HG02943 (cell line): ENCODE data around the gene RBM20.

ENCODE experiments used
- ATAC-seq: cut with Tn5 transposase; IDR thresholded peaks from one replicate; pipeline ENCODE4 v1.9.1; 2021; ENCODE audit warnings: mild to moderate bottlenecking, low read depth, moderate library complexity; ENCODE audit not compliant: unreplicated experiment

Gene RBM20

DNA sequence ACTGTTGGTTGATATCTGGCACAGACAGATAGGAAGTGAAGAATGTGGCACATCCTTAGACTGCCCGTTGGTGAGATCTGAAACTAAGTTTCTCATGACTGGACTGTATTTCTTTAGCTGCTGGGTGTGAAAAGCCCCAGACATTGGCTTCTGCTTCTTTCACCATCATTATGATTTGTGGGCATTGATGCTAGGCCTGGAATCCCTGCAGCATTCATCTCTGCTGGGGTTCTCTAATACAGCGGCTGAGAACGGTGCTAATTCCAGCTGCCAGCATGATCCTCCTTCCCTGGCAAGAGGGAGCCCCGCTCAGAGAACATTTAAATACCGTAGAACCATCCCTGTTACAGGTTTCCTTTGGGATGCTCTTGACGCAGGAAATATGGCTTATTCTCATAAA lies 26.2 kb downstream of the RBM20 start:
- no peak for ATAC-seq

DNA sequence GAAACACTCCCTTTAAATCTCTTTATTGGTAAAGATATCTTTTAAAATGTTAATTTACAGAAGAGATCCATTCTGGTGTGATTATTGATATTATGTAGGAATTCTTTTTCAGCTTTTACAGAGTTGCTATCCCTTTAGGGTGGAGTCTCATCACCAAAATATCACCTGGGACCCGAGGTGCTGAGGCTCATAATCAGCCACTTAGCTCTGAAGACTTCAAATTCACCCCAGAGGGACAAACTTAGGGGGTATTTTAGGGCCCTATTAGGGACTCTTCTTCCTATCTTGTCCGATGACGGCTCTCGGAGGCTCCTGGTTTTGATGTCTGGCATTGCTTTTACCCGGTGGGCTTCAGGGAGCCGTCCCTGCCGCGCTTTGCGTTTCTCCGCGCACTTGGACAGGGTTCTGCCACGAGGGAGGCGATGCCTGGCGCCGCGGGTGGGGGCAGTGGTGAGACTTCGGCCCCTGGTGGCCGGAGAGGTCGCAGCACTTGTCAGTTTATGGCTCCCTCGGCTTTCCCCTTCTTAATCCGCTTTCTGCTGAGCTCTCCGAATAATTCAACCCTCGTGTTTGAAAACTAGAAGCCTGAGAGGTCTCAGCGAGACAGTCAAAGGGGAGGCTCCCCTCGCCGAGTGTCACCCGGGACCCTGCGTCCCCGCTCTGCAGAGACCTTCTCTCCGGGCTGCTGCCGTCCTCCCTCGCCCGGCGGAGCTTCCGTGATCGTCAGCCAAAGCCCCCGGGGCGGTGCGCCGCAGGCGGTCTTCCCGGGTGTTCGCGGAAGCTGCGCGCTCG lies 27.8 kb downstream of the RBM20 start:
- peak; percentile 99 for ATAC-seq

DNA sequence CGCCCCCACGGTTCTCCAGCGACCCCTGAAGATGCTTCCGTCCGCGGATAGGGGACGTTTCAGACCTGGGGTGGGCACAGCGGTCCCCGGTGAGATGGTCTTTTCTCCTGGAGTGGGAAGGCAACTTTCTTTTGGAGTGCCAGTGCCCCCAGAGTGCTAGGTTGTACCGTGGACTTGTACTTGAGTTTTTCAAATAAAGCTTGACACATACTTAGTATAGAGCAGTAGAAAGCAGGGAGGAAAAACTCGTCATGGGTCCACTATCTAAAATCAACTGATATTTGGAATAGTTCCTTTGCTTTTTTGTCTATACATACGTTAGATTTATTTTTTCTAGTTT lies 28.4 kb downstream of the RBM20 start:
- ATAC-seq, result peak; percentile 36

DNA sequence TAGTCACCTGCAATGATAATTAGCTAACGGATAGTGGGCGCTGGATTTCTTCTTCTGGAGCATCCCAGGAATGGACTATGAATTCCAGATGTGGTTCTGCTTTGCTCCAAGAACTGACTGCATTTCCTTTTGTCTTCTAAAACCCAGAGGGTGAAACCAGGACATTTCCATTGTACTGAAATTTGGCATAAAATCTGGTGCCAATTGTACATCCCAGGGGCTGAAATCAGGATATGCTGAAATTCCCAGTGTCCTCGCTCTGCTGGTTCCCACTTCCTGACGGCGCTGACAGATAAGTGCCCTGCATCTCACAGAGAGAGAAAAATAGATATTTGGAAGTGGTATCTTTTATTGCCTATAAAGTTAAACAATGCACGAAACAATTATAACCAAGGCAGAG lies 31.9 kb downstream of the RBM20 start:
- ATAC-seq, result no peak

DNA sequence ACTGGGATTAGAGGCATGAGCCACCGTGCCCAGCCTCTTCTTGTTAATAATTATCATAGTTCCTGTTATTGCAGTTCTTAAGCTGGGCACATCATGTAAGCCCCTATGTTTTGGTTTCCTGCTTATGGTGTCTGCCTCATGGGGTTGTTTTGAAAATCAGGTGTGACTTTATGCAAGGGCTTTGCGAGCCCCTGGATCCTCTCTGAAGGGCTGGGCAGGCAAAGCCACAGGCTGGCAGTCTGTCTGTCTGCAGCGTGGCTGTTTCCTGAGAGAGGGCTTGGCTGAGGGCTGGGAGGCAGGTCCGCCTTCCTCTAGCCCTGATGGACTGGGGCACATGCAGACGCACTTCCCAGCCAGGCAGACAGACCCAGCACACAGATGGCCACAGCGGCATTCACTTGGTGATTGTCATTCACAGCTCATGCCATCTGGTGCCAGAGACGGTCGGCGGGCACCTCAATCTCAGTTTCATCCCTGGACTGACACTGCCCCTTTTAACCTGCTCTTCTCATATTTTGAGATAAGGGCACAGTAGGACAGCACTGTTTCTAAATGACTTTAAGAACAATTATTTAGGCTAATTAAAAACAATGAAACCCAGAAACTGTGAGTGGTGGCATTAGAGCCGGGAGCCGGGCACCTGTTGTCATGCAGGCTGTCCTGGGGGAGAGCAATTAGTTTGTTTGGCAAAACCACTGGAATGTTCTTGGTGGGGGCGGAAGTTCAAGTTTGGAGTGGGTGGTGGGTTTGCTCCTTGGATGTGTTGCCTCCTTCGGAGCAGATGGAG lies 35.5 kb downstream of the RBM20 start:
- ATAC-seq, result no peak

DNA sequence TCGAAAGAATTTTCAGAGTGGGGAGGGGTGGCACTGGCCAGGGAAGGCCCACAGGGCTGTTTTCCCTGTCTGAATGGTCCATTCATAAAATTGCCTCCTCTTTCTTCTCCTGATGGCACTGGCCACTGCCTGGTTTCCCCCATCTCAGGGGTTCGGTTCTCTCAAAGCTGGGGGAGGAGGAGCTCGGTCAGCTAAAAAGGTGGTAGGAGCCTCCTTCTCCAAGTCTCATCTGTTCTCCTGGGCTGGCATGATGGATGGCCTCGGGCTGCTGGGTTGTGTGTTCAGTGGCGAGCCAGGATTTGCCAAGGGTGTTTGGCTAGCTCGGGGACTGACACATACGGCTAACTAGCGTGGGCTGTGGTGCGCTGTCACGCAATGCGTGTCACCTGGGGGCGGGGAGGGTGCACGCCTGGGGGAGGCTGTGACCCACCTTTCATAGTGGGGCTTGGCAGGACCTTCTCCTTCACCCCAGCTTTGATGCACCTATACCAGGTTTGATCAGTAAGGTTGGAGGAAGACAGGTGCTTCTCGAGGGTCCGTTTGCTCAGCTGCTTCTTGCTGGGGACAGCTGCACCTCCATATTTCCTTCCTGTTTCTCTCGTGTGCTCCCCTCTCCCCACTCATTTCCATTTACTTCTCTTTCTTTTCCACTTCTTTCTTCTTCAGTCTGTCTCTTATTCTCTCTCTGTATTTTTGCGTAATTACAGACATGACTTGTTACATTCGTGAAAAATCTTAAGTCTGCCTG lies 36.3 kb downstream of the RBM20 start:
- ATAC-seq, result no peak

DNA sequence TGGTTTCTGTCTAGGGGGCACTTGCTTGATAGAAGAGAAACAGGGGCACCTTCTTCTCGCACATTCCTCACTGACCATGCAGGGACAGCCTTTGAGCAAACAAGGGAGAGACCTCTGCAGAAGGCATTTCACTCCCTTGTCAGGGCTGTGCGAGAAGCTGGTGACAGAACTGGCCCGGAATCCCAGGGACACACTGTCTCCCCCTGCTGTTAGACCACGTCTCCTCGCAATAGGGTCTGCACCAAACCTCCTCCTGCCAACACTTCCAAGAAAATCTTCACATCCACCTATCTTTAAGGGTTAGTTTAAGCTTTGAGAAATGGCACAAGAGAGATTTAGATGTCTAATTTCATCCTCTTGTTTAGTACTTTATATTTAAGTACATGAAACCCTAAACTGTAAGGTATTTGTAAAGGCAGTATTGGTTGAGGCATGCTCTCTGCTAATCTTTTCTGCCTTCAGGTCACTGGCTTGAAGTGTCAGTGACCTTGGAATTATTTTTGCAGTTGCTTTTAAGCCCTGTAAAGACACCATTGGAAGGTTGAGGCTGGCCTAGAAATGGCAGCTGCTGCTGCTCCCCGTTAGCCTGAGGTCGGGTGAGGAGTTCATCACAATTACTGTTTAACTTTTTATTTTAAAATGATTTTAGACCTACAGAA lies 37.0 kb downstream of the RBM20 start:
- ATAC-seq, result no peak

DNA sequence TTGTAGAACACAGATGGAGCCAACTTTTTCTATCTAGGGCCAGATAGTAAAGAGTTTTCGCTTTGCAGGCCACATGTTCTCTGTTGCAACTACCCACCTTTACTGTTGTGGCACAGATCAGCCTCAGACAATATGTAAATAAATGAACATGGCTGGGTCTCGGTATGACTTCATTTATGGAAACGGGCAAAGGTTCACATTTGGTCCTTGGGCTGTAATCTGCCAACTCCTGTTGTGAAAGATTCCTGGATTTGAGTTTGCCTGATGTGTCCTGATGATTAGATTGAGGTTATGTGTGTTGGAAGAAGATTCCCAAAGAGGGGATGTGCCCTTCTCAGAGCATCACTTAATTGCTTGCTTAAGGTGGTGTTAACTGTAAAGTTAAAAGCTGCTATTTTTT lies 38.2 kb downstream of the RBM20 start:
- ATAC-seq, result no peak

DNA sequence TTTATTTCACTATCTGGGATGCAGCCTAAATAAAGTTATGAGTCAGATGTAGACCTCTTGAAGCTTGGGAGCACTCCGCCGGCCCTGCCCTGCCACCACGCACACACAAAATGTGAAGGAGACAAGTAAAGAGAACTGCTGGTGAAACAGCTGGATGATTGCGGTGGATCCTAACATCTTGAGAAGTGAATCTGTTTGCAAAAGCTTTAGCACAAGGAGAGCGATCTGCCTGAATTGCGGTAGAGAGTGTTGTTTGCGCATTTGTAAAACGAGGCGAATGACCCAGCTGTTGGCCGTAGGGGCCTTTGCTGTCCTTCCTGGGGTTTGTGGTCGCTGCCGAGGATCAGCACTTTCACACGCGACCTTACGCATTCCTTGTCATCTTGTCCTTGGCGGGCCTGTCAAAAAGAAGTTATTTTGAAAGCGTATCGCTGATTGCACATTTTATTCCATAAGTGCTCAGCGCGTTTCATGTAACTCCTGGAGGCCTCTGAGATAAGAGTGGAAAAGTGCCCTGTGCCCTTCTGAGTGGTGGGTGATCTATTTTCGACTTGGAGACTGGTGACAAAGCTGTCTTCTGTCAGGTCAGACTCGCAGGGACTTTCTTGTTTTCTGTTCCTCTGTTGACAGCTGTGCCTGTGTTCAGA lies 40.8 kb downstream of the RBM20 start:
- ATAC-seq, result no peak

DNA sequence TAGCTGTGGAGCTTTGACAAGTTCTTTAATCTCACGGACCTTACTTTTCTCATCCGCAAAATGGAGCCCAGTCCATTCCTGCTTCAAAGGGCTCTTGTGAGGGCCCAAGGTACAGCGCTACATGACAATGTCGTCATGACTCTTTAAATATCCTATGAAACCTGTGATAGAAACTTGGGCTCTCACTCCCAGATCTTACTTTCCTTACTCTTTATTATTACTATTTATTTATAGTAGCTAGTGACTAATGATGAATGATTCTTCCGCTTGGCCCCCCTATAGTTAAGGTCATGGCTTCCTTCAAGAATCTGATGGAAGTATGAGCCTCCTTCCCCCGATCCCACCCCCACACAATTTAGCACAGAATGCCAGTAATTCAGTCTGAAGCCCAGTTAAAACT lies 41.9 kb downstream of the RBM20 start:
- no peak for ATAC-seq

DNA sequence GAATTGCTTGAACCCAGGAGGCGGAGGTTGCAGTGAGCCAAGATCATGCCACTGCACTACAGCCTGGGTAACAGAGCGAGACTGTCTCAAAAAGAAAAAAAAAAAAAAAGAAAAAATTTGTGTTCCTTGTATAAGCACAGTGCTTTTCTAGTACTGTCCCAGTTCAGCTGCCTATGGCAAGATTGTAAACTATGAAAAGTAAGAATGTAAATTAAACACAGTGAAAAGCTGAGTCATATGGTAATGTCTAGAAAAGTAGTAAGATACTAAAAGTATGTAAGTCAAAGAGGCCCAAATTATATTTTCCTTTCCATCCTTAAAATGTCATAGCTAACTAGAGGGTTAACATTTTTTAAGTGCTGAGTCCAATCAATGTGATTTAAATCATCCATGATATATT lies 42.8 kb downstream of the RBM20 start:
- ATAC-seq, result no peak

DNA sequence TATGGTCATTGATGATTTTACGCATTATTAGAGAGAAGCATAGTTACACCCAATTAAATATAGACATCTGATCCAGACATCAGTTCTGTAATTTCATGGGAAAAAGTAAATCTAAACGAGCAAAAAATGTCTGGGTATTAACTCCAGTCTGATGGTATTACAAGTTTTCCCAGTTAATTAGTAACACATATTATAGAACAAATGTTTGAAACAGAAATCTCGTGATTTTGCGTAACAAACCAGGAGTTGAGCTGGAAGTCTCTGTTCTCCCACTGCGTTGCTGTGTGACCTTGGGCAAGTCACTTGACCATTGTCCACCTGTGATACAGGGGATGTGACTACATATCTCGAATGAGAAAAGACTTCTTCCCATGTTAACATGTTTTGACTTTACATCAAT lies 43.3 kb downstream of the RBM20 start:
- no peak for ATAC-seq

DNA sequence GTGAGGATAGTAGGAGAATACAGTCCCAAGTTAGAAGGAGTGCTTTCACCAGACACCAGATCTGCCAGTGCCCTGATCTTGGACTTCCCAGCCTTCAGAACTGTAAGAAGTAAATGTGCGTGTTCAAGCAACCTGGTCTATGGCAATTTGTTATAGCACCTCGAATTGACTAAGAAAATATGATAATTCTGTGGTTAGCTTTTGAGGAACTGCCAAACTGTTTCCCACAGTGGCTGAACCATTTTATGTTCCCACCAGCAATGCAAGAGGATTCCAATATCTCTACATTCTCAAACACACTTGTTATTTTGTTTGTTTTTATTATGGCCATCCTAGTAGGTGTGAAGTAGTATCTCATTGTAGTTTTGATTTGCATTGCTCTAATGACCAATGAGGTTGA lies 47.0 kb downstream of the RBM20 start:
- ATAC-seq, result no peak

DNA sequence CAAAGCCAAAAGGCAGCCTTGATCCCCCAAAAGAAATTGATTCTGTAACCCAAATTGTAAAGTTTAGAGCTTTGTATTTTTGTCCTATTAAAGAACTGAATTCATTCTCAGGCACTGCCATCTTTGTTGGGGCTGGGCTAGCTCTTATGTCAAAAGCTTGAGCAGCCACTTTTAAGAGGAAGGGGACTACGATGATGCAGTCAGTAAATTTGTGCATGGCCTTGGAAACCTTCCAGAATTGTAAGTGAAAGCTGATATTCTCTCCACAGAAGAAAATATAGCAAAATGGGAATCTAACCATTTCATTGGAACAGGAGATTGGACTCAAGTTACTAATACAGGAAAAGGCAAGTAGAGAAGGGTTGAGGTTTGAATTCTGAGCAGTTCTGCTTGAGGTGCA lies 50.1 kb downstream of the RBM20 start:
- no peak for ATAC-seq

DNA sequence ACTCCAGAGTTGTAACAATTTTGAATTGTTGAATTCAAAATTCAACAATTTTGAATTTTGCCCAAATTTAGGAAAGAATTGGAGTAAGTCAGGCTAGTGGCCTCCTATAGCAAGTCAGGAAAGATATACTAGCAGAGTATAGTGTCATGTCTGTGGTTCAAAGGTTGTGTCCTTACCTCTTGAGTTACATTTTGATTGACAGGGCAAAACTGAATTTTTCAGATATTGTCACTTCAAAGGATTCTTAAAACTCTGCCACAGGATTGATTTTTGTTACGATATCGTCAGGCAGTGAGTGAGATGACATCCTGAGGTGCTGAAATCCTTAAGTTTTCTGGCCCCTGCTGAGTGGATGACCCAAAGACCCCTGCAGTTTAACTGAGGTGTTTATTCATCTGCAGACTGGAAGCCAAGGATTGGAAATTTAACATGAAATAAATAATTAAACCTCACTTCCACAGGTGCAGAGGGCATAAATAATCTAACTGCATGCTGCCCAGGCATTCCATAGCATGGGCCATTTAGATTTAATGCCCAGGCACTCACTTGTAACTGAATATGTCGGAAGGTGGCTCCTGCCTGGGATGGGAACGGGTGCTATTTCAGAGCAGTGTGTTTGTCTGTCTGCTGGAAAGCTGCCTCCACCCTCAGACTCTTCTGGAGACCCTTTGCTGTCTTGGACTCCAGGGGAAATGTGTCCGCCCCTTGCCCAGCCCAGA lies 50.8 kb downstream of the RBM20 start:
- ATAC-seq, result no peak

DNA sequence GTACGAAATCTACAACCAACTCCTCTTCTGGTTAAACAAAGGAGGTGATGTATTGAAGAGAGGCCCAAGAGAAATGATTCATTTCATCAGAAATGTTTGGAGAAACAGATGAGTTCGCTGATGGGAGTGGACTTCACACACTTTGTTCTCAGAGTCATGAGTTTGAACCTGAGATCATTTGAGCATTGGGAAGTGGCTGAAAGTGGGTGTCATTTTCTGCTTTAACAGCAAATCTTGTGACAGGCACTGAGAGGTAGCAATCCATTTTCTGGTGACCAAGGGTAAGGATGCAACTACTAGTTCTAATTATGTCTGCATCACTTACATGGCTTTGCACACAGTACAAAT lies 51.4 kb downstream of the RBM20 start:
- no peak for ATAC-seq

DNA sequence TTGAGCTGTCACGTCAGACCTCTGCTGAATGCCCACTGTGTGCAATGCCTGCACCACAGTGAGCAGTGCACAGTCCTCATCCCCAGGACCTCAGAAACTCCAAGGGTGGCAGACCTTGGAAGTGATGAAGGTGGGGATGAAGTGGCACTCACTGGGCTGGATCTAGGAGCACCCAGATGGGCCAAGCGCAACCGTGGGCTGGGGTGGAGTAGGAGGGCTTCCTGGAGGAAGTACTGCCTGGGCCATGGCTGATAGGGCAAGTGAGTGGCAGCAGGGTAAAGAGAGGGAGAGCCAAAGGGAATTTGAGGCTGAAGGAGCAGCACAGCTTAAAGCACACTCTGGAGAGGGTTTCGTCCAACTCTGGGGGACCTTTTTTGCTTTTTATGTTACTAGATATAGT lies 52.3 kb downstream of the RBM20 start:
- no peak for ATAC-seq

DNA sequence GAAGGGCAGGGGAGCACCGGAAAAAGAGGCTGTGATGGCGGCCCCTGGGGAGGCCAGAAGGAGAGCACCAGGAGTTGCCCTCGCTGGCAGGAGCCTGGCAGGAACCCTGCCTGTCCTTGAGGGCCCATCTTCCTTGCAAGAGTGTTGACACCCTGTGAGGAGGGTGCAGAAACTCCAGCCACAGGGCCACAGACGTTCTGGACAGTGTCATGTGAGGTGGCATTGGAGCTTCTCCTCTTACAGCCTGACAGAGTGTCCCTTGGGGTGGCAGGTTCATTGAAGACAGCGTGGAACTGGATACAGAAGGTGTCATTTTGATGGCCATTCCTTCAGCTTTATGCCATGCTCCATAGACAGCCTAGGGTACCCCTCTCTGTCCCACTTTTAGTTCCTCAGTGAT lies 54.2 kb downstream of the RBM20 start:
- no peak for ATAC-seq

DNA sequence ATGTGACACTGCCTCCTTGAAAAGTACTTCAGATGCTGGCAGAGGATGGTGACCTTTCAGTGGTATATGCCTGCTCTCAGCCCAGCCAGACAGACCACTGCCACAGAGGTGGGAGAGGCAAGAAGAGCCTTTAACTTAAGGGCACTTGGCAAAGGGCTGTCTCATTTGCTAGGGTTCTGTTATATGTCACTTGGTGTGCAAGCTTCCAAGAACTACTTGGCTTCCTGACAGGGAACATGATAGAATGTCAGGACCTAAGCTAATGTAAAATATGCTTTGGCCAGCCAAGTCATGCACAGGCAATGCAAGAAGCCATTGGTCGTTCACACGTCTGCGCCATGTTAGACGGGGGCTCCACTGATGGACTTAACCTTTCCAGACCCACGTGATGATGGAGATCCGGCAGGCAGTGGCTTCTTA lies 54.7 kb downstream of the RBM20 start:
- no peak for ATAC-seq
